Endothelial cell of umbilical vein (primary cell): ENCODE data around the gene APOF.

ENCODE experiments used
- EZH2 ChIP-seq: IDR thresholded peaks from 2 replicates; pipeline ENCODE4 v1.6.1; 2012; ENCODE audit warnings: borderline replicate concordance, low read depth, mild to moderate bottlenecking, moderate library complexity, low read length, inconsistent platforms; ENCODE audit not compliant: severe bottlenecking
- GATA2 ChIP-seq: IDR thresholded peaks from 2 replicates; pipeline ENCODE4 v1.7.0; 2011; ENCODE audit warnings: low read depth, mild to moderate bottlenecking, moderate library complexity, mixed read lengths, low read length; ENCODE audit not compliant: insufficient read length, insufficient read depth
- JUN ChIP-seq: IDR thresholded peaks from 2 replicates; pipeline ENCODE4 v1.6.1; 2011; ENCODE audit warnings: borderline replicate concordance, low read depth; ENCODE audit not compliant: insufficient read length, insufficient read depth
- MYC ChIP-seq: IDR thresholded peaks from one replicate; pipeline ENCODE4 v1.6.1; 2011; ENCODE audit warnings: mild to moderate bottlenecking, low read depth, low read length
- POLR2A ChIP-seq: IDR thresholded peaks from 2 replicates; pipeline ENCODE4 v1.6.1; 2012; ENCODE audit warnings: low read depth, mild to moderate bottlenecking, control low read depth, low read length
- POLR2AphosphoS5 ChIP-seq: IDR thresholded peaks from 2 replicates; pipeline ENCODE4 v1.6.1; 2012; ENCODE audit warnings: low read depth, mild to moderate bottlenecking, control low read depth, low read length, moderate library complexity; ENCODE audit not compliant: insufficient read depth
- TF ChIP-seq, protein P1 (sequence below), 2 donors: IDR thresholded peaks; 1 replicate in 1 of 2; 2 replicates in 1 of 2; pipeline ENCODE4 v1.5.1; 2011; ENCODE audit warnings: low read length in 2 of 2, mild to moderate bottlenecking in 2 of 2, moderate library complexity in 2 of 2, control low read depth in 1 of 2, inconsistent platforms in 1 of 2, low read depth in 1 of 2; ENCODE audit not compliant: insufficient read depth in 1 of 2; ENCODE audit errors: extremely low read depth in 1 of 2
- TF ChIP-seq, protein P2 (sequence below): IDR thresholded peaks from 2 replicates; pipeline ENCODE4 v1.6.1; 2011; ENCODE audit not compliant: insufficient read depth, insufficient read length

DNA sequence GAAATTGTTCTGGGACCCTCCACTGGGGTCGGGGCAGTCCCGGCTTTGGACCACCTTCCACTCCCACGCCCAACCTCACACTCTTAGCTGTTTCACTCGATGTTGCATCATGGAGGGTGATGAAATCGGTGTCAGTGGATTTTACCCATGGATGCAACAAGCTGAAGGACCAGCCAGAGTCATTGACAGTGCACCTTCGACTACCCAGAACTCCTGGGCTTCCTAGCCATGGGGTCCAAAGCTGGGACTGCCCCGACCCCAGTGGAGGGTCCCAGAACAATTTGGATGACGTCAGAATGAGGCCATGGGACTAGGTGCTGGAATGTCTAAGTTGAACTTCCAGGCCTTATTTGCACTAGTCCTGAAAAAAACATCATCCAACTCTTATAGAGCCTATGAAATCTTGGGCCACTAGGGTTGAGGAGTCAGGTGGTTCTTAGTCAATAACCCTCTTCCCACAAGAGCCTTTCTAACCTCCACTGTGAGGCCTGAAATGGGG is 24.9 kb downstream of the APOF start:
- TF ChIP-seq, protein P1, sequence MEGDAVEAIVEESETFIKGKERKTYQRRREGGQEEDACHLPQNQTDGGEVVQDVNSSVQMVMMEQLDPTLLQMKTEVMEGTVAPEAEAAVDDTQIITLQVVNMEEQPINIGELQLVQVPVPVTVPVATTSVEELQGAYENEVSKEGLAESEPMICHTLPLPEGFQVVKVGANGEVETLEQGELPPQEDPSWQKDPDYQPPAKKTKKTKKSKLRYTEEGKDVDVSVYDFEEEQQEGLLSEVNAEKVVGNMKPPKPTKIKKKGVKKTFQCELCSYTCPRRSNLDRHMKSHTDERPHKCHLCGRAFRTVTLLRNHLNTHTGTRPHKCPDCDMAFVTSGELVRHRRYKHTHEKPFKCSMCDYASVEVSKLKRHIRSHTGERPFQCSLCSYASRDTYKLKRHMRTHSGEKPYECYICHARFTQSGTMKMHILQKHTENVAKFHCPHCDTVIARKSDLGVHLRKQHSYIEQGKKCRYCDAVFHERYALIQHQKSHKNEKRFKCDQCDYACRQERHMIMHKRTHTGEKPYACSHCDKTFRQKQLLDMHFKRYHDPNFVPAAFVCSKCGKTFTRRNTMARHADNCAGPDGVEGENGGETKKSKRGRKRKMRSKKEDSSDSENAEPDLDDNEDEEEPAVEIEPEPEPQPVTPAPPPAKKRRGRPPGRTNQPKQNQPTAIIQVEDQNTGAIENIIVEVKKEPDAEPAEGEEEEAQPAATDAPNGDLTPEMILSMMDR (IDR thresholded peaks at IDR 0.05; ENCODE audit: extremely low read depth in 1 of 2, insufficient read depth in 1 of 2, low read depth in 1 of 2, low read length in 2 of 2) = no peak
- no peak for TF ChIP-seq GATA2
- TF ChIP-seq EZH2 = no peak
- no peak for TF ChIP-seq POLR2AphosphoS5
- TF ChIP-seq POLR2A = no peak
- TF ChIP-seq, protein P2, sequence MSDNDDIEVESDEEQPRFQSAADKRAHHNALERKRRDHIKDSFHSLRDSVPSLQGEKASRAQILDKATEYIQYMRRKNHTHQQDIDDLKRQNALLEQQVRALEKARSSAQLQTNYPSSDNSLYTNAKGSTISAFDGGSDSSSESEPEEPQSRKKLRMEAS = no peak
- TF ChIP-seq MYC = no peak
- TF ChIP-seq JUN = no peak
